ENCODE measurements around the gene MLN.

The MLN gene

GRCh38 chr6:33794910-33795623 lies 8.7 kb downstream of the MLN start:
- no peak overlapping the region for H3K4me3 ChIP-seq (ENCODE audit: low read depth, low read length)
- TF ChIP-seq, protein P1, sequence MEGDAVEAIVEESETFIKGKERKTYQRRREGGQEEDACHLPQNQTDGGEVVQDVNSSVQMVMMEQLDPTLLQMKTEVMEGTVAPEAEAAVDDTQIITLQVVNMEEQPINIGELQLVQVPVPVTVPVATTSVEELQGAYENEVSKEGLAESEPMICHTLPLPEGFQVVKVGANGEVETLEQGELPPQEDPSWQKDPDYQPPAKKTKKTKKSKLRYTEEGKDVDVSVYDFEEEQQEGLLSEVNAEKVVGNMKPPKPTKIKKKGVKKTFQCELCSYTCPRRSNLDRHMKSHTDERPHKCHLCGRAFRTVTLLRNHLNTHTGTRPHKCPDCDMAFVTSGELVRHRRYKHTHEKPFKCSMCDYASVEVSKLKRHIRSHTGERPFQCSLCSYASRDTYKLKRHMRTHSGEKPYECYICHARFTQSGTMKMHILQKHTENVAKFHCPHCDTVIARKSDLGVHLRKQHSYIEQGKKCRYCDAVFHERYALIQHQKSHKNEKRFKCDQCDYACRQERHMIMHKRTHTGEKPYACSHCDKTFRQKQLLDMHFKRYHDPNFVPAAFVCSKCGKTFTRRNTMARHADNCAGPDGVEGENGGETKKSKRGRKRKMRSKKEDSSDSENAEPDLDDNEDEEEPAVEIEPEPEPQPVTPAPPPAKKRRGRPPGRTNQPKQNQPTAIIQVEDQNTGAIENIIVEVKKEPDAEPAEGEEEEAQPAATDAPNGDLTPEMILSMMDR (conservative IDR thresholded peaks at IDR 0.05; ENCODE audit: low read depth, low read length): peak; percentile 20
- DNase-seq (ENCODE audit: low read depth): no peak

DNA sequence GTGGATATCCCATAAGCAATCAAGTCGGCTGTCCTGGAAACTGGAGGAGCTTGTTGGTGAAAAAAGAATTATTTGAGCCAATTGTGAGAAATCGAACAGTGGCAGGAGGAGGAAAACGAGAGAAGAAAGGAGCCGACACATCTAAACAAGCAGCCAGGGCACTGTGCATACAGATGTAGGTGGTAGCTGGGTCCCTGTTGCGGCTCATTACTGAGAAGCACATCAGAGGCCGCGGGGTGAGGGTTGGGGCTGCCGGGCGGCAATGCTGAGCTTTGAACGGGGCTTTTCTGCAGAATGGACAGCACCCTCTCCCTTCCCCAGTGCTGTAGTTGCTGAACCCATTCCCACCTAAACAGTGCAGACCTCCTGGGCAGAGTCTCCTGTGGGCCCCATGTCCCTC lies 10.8 kb downstream of the MLN start:
- TF ChIP-seq, protein P1 (conservative IDR thresholded peaks at IDR 0.05; ENCODE audit: low read depth, low read length): no peak
- DNase-seq (ENCODE audit: low read depth): no peak
- H3K4me3 ChIP-seq (ENCODE audit: low read depth, low read length): no peak overlapping the region

GRCh38 chr6:33791620-33792019 lies 12.2 kb downstream of the MLN start:
- H3K4me3 ChIP-seq (ENCODE audit: low read depth, low read length): no peak overlapping the region
- TF ChIP-seq, protein P1 (conservative IDR thresholded peaks at IDR 0.05; ENCODE audit: low read depth, low read length): no peak
- no peak for DNase-seq (ENCODE audit: low read depth)

DNA sequence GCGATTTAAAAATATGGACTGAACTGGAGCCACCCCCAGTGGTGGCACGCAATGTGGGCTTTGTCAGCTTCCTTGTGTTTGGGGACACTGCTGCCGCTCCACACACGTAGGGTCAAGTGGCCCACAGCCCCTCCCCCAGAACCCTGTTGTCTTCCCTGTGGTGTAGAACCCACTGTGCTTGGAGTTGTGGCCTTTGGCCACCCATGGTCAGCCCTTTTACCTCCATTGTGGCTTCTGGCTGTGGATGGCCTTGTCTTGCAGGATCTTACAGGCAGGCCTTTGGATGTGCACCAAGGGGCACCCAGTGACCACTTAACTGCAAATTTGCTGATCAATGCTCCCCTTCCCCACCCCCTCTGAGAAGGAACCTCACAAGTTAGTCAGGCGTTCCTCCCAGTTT lies 12.9 kb downstream of the MLN start:
- no peak overlapping the region for H3K4me3 ChIP-seq (ENCODE audit: low read depth, low read length)
- DNase-seq (ENCODE audit: low read depth): no peak
- TF ChIP-seq, protein P1 (conservative IDR thresholded peaks at IDR 0.05; ENCODE audit: low read depth, low read length): no peak

DNA sequence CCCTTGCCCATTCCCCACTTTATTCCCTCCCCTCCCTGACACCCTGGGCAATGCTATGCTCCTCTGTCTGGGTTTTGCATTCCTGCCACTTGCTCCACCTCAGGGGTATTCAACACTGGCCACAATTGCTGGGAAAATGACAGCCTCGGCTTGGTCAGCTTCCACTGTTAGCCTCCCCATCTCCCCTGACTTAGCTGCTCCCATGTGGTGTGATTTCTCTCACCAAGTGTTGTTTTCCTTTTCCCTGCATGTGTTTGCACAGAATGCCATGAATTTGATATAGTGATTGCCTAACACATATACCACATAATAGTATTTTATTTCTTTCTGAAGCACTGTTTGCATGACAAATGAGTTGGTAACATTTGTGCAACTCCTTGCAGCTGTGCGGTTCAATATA lies 13.4 kb downstream of the MLN start:
- no peak for DNase-seq (ENCODE audit: low read depth)
- TF ChIP-seq, protein P1 (conservative IDR thresholded peaks at IDR 0.05; ENCODE audit: low read depth, low read length): no peak

GRCh38 chr6:33789550-33789895 lies 14.3 kb downstream of the MLN start:
- TF ChIP-seq, protein P1 (conservative IDR thresholded peaks at IDR 0.05; ENCODE audit: low read depth, low read length): no peak
- H3K4me3 ChIP-seq (ENCODE audit: low read depth, low read length): peak overlapping the region; percentile 76
- DNase-seq (ENCODE audit: low read depth): no peak

More for the DNA sequence above, 13.4 kb downstream of the MLN start:
- no peak overlapping the region for H3K4me3 ChIP-seq (ENCODE audit: low read depth, low read length)

All from choroid plexus epithelial cell (primary cell).